DMS 273 treated with DMSO at 0.1 percent for 48 hours (cell line): Measurements from ENCODE around the gene MCM9.

Experiments
- DNase-seq: peaks from one replicate; lab custom pipeline; 2025; lab: John Stamatoyannopoulos, UW

Gene MCM9

GRCh38 chr6:118934461-118935330 is at the start of gene MCM9:
Gene MCM9, minus strand, starts transcription at chr6:118935159. Its CDS starts 3,436 bp downstream, at chr6:118931723.
- DNase-seq, result peak; percentile 58

- DNase-seq, result no peak
Observed at GRCh38 chr6:118984342-118984741, 49.4 kb upstream of the MCM9 start.

GRCh38 chr6:118982575-118982911 is 47.6 kb upstream of the MCM9 start:
- DNase-seq, result no peak

GRCh38 chr6:118981884-118982574 is 47.1 kb upstream of the MCM9 start:
- no peak for DNase-seq

GRCh38 chr6:118980063-118980462 is 45.1 kb upstream of the MCM9 start:
- DNase-seq, result no peak

GRCh38 chr6:118974790-118975189 is 39.8 kb upstream of the MCM9 start:
- DNase-seq, result no peak

- no peak for DNase-seq
Observed at GRCh38 chr6:118971682-118972081, 36.7 kb upstream of the MCM9 start.

- DNase-seq, result no peak
Observed at GRCh38 chr6:118970866-118971265, 35.9 kb upstream of the MCM9 start.

GRCh38 chr6:118968416-118968815 is 33.5 kb upstream of the MCM9 start:
- no peak for DNase-seq

GRCh38 chr6:118967239-118967638 is 32.3 kb upstream of the MCM9 start:
- no peak for DNase-seq

- no peak for DNase-seq
Observed at GRCh38 chr6:118965843-118966370, 30.9 kb upstream of the MCM9 start.

- DNase-seq, result no peak
Observed at GRCh38 chr6:118965371-118965770, 30.4 kb upstream of the MCM9 start.

- DNase-seq, result no peak
Observed at GRCh38 chr6:118963003-118963402, 28.0 kb upstream of the MCM9 start.

GRCh38 chr6:118959903-118960302 is 24.9 kb upstream of the MCM9 start:
- no peak for DNase-seq

- DNase-seq, result no peak
Observed at GRCh38 chr6:118953391-118953790, 18.4 kb upstream of the MCM9 start.

- no peak for DNase-seq
Observed at GRCh38 chr6:118952683-118953082, 17.7 kb upstream of the MCM9 start.

- no peak for DNase-seq
Observed at GRCh38 chr6:118945217-118945616, 10.3 kb upstream of the MCM9 start.

- no peak for DNase-seq
Observed at GRCh38 chr6:118940770-118941169, 5.8 kb upstream of the MCM9 start.

GRCh38 chr6:118939683-118940082 is 4.7 kb upstream of the MCM9 start:
- no peak for DNase-seq

GRCh38 chr6:118935978-118936703 is 1.2 kb upstream of the MCM9 start:
- DNase-seq, result no peak

GRCh38 chr6:118935331-118935668 is 341 bp upstream of the MCM9 start:
- no peak for DNase-seq

- no peak for DNase-seq
Observed at GRCh38 chr6:118933855-118934460, 1.0 kb downstream of the MCM9 start.
